HepG2 (cell line): ENCODE measurements around the gene LRRC25. TPM values are rescaled to one million over a fixed set of nuclear protein-coding genes. Genes with fewer than 3 reads are reported as not detected.

Experiments used
- CBFB ChIP-seq: sonication (generic); formaldehyde crosslinking; IDR thresholded peaks from 2 replicates; pipeline ENCODE4 v1.4.0; 2020; ENCODE audit warnings: missing genetic modification reagents
- E2F2 ChIP-seq: sonication (generic); formaldehyde crosslinking; IDR thresholded peaks from 2 replicates; pipeline ENCODE4 v1.4.0; 2020; ENCODE audit warnings: missing genetic modification reagents, borderline replicate concordance
- EEA1 ChIP-seq: sonication (generic); formaldehyde crosslinking; IDR thresholded peaks from 2 replicates; pipeline ENCODE4 v1.5.1; 2020; ENCODE audit warnings: mild to moderate bottlenecking, missing genetic modification reagents, borderline replicate concordance
- ETV6 ChIP-seq: sonication (generic); formaldehyde crosslinking; conservative IDR thresholded peaks from 2 replicates; pipeline ENCODE4 v1.4.0; 2020; ENCODE audit warnings: missing genetic modification reagents
- FOXK2 ChIP-seq: fragments of 450-650 bp; IDR thresholded peaks from 2 replicates; pipeline ENCODE4 v1.6.1; 2016
- KLF12 ChIP-seq: sonication (generic); formaldehyde crosslinking; IDR thresholded peaks from 2 replicates; pipeline ENCODE4 v1.4.0; 2020; ENCODE audit warnings: missing genetic modification reagents, borderline replicate concordance
- LCORL ChIP-seq, 2 experiments: fragments of 450-650 bp in 1 of 2; sonication (generic) in 1 of 2; formaldehyde crosslinking in 1 of 2; IDR thresholded peaks; 2 replicates each; pipeline versions ENCODE4 v1.5.0 to v1.6.1; 2017 to 2020; ENCODE audit warnings: antibody characterized with exemption in 1 of 2, missing genetic modification reagents in 1 of 2
- NFE2L1 ChIP-seq: sonication (generic); formaldehyde crosslinking; IDR thresholded peaks from 2 replicates; pipeline ENCODE4 v1.4.0; 2020; ENCODE audit warnings: missing genetic modification reagents, mild to moderate bottlenecking, borderline replicate concordance
- NFYB ChIP-seq: sonication (generic); formaldehyde crosslinking; IDR thresholded peaks from 2 replicates; pipeline ENCODE4 v1.4.0; 2020; ENCODE audit warnings: missing genetic modification reagents
- POLR2A ChIP-seq, 2 experiments: IDR thresholded peaks; 2 replicates each; pipeline ENCODE4 v1.6.1; 2011; ENCODE audit warnings: low read depth in 2 of 2, low read length in 2 of 2, mild to moderate bottlenecking in 1 of 2, moderate library complexity in 1 of 2; ENCODE audit not compliant: insufficient read depth in 1 of 2
- PRMT3 ChIP-seq: sonication (generic); formaldehyde crosslinking; IDR thresholded peaks from 2 replicates; pipeline ENCODE4 v1.8.1; 2022; ENCODE audit warnings: low read depth, mild to moderate bottlenecking, moderate library complexity, missing genetic modification reagents, borderline replicate concordance
- SRSF4 ChIP-seq: fragments of 200-400 bp; formaldehyde crosslinking; IDR thresholded peaks from one replicate; pipeline ENCODE4 v1.6.1; 2018; ENCODE audit warnings: mild to moderate bottlenecking, low read depth, low read length, moderate library complexity; ENCODE audit not compliant: poor library complexity, severe bottlenecking
- SRY ChIP-seq: sonication (generic); formaldehyde crosslinking; IDR thresholded peaks from 2 replicates; pipeline ENCODE4 v1.8.0; 2022; ENCODE audit warnings: mild to moderate bottlenecking, missing genetic modification reagents
- ZFP91 ChIP-seq: sonication (generic); formaldehyde crosslinking; IDR thresholded peaks from 2 replicates; pipeline ENCODE4 v1.9.0; 2022; ENCODE audit warnings: missing genetic modification reagents, mild to moderate bottlenecking, borderline replicate concordance
- ZNF569 ChIP-seq: sonication (generic); formaldehyde crosslinking; IDR thresholded peaks from 2 replicates; pipeline ENCODE4 v1.5.0; 2020; ENCODE audit warnings: mild to moderate bottlenecking, missing genetic modification reagents, moderate library complexity, borderline replicate concordance
- ZNF670 ChIP-seq: sonication (generic); formaldehyde crosslinking; IDR thresholded peaks from 2 replicates; pipeline ENCODE4 v1.8.0; 2022; ENCODE audit warnings: mild to moderate bottlenecking, missing genetic modification reagents, borderline replicate concordance
- ZNF790 ChIP-seq: sonication (generic); formaldehyde crosslinking; IDR thresholded peaks from 2 replicates; pipeline ENCODE4 v1.8.0; 2022; ENCODE audit warnings: missing genetic modification reagents, mild to moderate bottlenecking, borderline replicate concordance
- polyA plus RNA-seq, 8 experiments: library from polyadenylated mRNA; depleted of rRNA in 3 of 8; stranded (reverse) in 7 of 8; unstranded in 1 of 8; fragments of >200 nt; fragmentation: Illumina TruSeq in 4 of 8; extraction: Trizol in 4 of 8; gene quantifications; 2 replicates each; pipeline versions ENCODE4 v1.2.1 to v1.2.3, GENCODE V29; 2011 to 2016; ENCODE audit warnings: low read depth in 4 of 8, missing spikeins in 1 of 8, mixed read lengths in 1 of 8; ENCODE audit not compliant: insufficient read depth in 1 of 8
- total RNA-seq, 5 experiments: library from RNA; depleted of rRNA; stranded (reverse); fragments of >200 nt; fragmentation: Illumina TruSeq; extraction: Trizol; gene quantifications; 2 replicates each; pipeline ENCODE4 v1.2.3, GENCODE V29; 2016; ENCODE audit warnings: low read depth in 1 of 5
- TF ChIP-seq, protein P1 (sequence below): IDR thresholded peaks from 2 replicates; pipeline ENCODE4 v1.6.1; 2016; ENCODE audit warnings: low read depth, control low read depth
- TF ChIP-seq, protein P2 (sequence below), 2 experiments: sonication (generic) in 1 of 2; formaldehyde crosslinking in 1 of 2; IDR thresholded peaks; 2 replicates each; pipeline versions ENCODE4 v1.5.1 to v1.6.1; 2011 to 2020; ENCODE audit warnings: borderline replicate concordance in 1 of 2, low read depth in 1 of 2, low read length in 1 of 2, mild to moderate bottlenecking in 1 of 2, missing genetic modification reagents in 1 of 2, moderate library complexity in 1 of 2

LRRC25 gene
- total and polyA plus RNA-seq, 2 of the 13 experiments (the other 11 are each of a cell fraction or from before 2014, with no cell fraction given) = 0.13 to 0.53 TPM

DNA sequence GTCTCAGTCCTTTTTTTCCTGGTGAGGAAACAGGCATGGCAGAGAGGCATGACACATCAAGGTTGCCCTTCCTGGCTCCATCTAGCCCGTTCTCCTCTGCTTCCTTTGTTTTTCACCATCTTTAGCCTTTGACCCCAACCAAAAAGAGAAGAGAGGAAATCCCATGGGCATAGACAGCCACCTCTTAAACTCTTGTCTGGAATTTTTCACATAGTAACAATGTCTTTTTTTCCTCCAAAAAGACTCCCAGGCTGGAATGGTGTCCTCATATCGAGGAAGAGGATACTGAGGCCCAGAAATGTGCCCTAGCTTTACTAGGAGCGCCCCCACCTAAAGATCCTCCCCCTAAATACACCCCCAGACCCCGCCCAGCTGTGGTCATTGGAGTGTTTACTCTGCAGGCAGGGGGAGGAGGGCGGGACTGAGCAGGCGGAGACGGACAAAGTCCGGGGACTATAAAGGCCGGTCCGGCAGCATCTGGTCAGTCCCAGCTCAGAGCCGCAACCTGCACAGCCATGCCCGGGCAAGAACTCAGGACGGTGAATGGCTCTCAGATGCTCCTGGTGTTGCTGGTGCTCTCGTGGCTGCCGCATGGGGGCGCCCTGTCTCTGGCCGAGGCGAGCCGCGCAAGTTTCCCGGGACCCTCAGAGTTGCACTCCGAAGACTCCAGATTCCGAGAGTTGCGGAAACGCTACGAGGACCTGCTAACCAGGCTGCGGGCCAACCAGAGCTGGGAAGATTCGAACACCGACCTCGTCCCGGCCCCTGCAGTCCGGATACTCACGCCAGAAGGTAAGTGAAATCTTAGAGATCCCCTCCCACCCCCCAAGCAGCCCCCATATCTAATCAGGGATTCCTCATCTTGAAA lies 11.5 kb downstream of the LRRC25 start, which contains the start of gene GDF15 (continued):
- TF ChIP-seq FOXK2 = peak; percentile 66; the same call in 1 of the 2 replicates
- no peak; the same call in 1 of the 2 replicates for TF ChIP-seq NFYB (CRISPR knock-in tag)
- no peak for TF ChIP-seq NFE2L1 (CRISPR knock-in tag)
- peak; percentile 86 for TF ChIP-seq CBFB
- peak; percentile 65 for TF ChIP-seq LCORL (IDR thresholded peaks at IDR 0.05)
- TF ChIP-seq LCORL (CRISPR knock-in tag; IDR thresholded peaks at IDR 0.05) = peak; percentile 95
- peak; percentile 93 for TF ChIP-seq ZFP91
- 0 out of 2 replicates have a peak, but pooled peaks have one; percentile 77 for TF ChIP-seq ZNF670 (CRISPR knock-in tag)
- no peak; the same call in 1 of the 2 replicates for TF ChIP-seq EEA1
- peak; percentile 83 for TF ChIP-seq ETV6 (CRISPR knock-in tag)
- TF ChIP-seq ZNF569 (CRISPR knock-in tag) = no peak
- TF ChIP-seq SRSF4 = no peak
- TF ChIP-seq POLR2A (IDR thresholded peaks at IDR 0.05; ENCODE audit: insufficient read depth in 1 of 2, low read depth in 2 of 2, low read length in 2 of 2) = peak; percentile 100
- TF ChIP-seq KLF12 (CRISPR knock-in tag) = peak; percentile 94
- no peak for TF ChIP-seq PRMT3 (CRISPR knock-in tag)
- TF ChIP-seq E2F2 (CRISPR knock-in tag) = peak; percentile 98
- TF ChIP-seq SRY (CRISPR knock-in tag) = peak; percentile 88
- TF ChIP-seq, protein P1, sequence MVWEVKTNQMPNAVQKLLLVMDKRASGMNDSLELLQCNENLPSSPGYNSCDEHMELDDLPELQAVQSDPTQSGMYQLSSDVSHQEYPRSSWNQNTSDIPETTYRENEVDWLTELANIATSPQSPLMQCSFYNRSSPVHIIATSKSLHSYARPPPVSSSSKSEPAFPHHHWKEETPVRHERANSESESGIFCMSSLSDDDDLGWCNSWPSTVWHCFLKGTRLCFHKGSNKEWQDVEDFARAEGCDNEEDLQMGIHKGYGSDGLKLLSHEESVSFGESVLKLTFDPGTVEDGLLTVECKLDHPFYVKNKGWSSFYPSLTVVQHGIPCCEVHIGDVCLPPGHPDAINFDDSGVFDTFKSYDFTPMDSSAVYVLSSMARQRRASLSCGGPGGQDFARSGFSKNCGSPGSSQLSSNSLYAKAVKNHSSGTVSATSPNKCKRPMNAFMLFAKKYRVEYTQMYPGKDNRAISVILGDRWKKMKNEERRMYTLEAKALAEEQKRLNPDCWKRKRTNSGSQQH (CRISPR knock-in tag) = 0 out of 2 replicates have a peak, but pooled peaks have one; percentile 52
- TF ChIP-seq, protein P2, sequence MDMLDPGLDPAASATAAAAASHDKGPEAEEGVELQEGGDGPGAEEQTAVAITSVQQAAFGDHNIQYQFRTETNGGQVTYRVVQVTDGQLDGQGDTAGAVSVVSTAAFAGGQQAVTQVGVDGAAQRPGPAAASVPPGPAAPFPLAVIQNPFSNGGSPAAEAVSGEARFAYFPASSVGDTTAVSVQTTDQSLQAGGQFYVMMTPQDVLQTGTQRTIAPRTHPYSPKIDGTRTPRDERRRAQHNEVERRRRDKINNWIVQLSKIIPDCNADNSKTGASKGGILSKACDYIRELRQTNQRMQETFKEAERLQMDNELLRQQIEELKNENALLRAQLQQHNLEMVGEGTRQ (IDR thresholded peaks at IDR 0.05; ENCODE audit: low read depth, low read length) = no peak
- TF ChIP-seq, protein P2 (CRISPR knock-in tag; IDR thresholded peaks at IDR 0.05; ENCODE audit: borderline replicate concordance) = no peak; the same call in 1 of the 2 replicates
- peak; percentile 62; the same call in 1 of the 2 replicates for TF ChIP-seq ZNF790 (CRISPR knock-in tag)
